Esophagus muscularis mucosa (tissue), 4 donors: Measurements from ENCODE around the gene CLSTN1. TPM values are rescaled to one million over a fixed set of nuclear protein-coding genes. Genes with fewer than 3 reads are reported as not detected.

Experiments
- DNase-seq: peaks from one replicate; pipeline ENCODE4 v3.0.0-alpha.2; 2017; ENCODE audit errors: extremely low spot score
- H3K27ac ChIP-seq, 4 donors: fragments of 200-600 bp; sonication (generic); replicated peaks in 1 of 4; 1 replicate in 3 of 4; 2 replicates in 1 of 4; pipeline ENCODE4 v1.5.1; 2016 to 2019; ENCODE audit warnings: mild to moderate bottlenecking in 1 of 4
- H3K27me3 ChIP-seq, 4 donors: fragments of 200-600 bp; sonication (generic); one replicate each; pipeline versions ENCODE4 v1.5.1 to v1.6.0; 2016 to 2019
- H3K36me3 ChIP-seq, 4 donors: fragments of 200-600 bp; sonication (generic); one replicate each; pipeline ENCODE4 v1.5.1; 2016 to 2019
- H3K4me1 ChIP-seq, 4 donors: fragments of 200-600 bp; sonication (generic); one replicate each; pipeline ENCODE4 v1.5.1; 2016 to 2019
- H3K4me3 ChIP-seq, 4 donors: fragments of 200-600 bp; sonication (generic); 1 replicate in 2 of 4; 2 replicates in 2 of 4; pipeline ENCODE4 v1.5.1; 2016 to 2019; ENCODE audit warnings: mild to moderate bottlenecking in 4 of 4, moderate library complexity in 1 of 4
- H3K9me3 ChIP-seq, 4 donors: fragments of 200-600 bp; sonication (generic); 1 replicate in 3 of 4; 2 replicates in 1 of 4; pipeline ENCODE4 v1.5.1; 2016 to 2019
- CTCF ChIP-seq, 3 experiments: fragments of 200-600 bp in 2 of 3; fragments of 450-650 bp in 1 of 3; sonication (generic) in 2 of 3; IDR thresholded peaks; one replicate each; pipeline ENCODE4 v1.5.1; 2017 to 2019; ENCODE audit warnings: antibody characterized with exemption in 3 of 3, mild to moderate bottlenecking in 2 of 3, moderate library complexity in 1 of 3
- EP300 ChIP-seq: sonication (generic); formaldehyde crosslinking; IDR thresholded peaks from one replicate; pipeline ENCODE4 v1.6.1; 2017; ENCODE audit warnings: antibody characterized with exemption
- POLR2A ChIP-seq: fragments of 450-650 bp; IDR thresholded peaks from one replicate; pipeline ENCODE4 v1.6.1; 2017; ENCODE audit warnings: antibody characterized with exemption, moderate library complexity, mild to moderate bottlenecking, low read depth
- POLR2AphosphoS5 ChIP-seq, 2 donors: sonication (generic); formaldehyde crosslinking; IDR thresholded peaks; one replicate each; pipeline ENCODE4 v1.6.1; 2017; ENCODE audit warnings: antibody characterized with exemption in 2 of 2
- WGBS: methylation state at CpG from one replicate; pipeline ENCODE4 v1.1.5; 2018; 5-methylcytosine and 5-hydroxymethylcytosine counted together
- intact Hi-C: fragments of 100-400 bp; cut with DNase I; formaldehyde crosslinking; loops from one replicate; pipeline ENCODE4 v1.15.1; 2023
- total RNA-seq, 4 donors: library from RNA; depleted of rRNA; stranded (reverse); fragments of >200 nt; gene quantifications; one replicate each; pipeline versions ENCODE4 v1.1.0 to v1.2.1, GENCODE V29; 2016

The CLSTN1 gene
- total RNA-seq, 4 donors from 2014 or later, result 47.1 to 109 (median 72.3) TPM

GRCh38 chr1:9737671-9738070 is 86.1 kb downstream of the CLSTN1 start:
- WGBS, result 80% methylated on average over 10 of the region's 10 CpGs
- peaks cover 84 to 100% (median 98%) of the 10 kb centered on the region in 4 donors for H3K36me3 ChIP-seq
- TF ChIP-seq CTCF (IDR thresholded peaks at IDR 0.05), result no peak
- H3K9me3 ChIP-seq, result no peaks in the 10 kb centered on the region
- no peak overlapping the region for H3K4me3 ChIP-seq
- H3K27me3 ChIP-seq, result no peaks in the 10 kb centered on the region
- H3K4me1 ChIP-seq, result no peaks in the 10 kb centered on the region
- no peak for DNase-seq
- no peak overlapping the region for H3K27ac ChIP-seq
- intact Hi-C loops, result no loop called here

- H3K27ac ChIP-seq, result no peak overlapping the region
- DNase-seq, result no peak
- peaks cover 86 to 100% (median 98%) of the 10 kb centered on the region in 4 donors for H3K36me3 ChIP-seq
- 81% methylated on average over 9 of the region's 9 CpGs for WGBS
- H3K4me1 ChIP-seq, result no peaks in the 10 kb centered on the region
- H3K27me3 ChIP-seq, result no peaks in the 10 kb centered on the region
- TF ChIP-seq CTCF (IDR thresholded peaks at IDR 0.05) (no peak), POLR2A (no peak)
- intact Hi-C loops, result no loop called here
- no peaks in the 10 kb centered on the region for H3K9me3 ChIP-seq
- H3K4me3 ChIP-seq, result no peak overlapping the region
These were observed 86.7 kb downstream of the CLSTN1 start for GRCh38 chr1:9737057-9737456.

- no peak overlapping the region for H3K27ac ChIP-seq
- TF ChIP-seq POLR2A (no peak), POLR2AphosphoS5 (IDR thresholded peaks at IDR 0.05) (no peak), EP300 (no peak), CTCF (IDR thresholded peaks at IDR 0.05) (no peak)
- H3K36me3 ChIP-seq, result peaks cover 86 to 100% (median 98%) of the 10 kb centered on the region in 4 donors
- H3K27me3 ChIP-seq, result no peaks in the 10 kb centered on the region
- 81% methylated on average over 4 of the region's 5 CpGs for WGBS
- no peak overlapping the region for H3K4me3 ChIP-seq
- no peak for DNase-seq
- intact Hi-C loops, result no loop called here
- H3K9me3 ChIP-seq, result no peaks in the 10 kb centered on the region
- H3K4me1 ChIP-seq, result no peaks in the 10 kb centered on the region
These were observed 87.5 kb downstream of the CLSTN1 start for GRCh38 chr1:9736241-9736640.

- no peak for DNase-seq
- Histone ChIP-seq H3K4me3 (no peak overlapping the region), H3K36me3 (peaks cover 86 to 100% (median 98%) of the 10 kb centered on the region in 4 donors), H3K4me1 (no peaks in the 10 kb centered on the region), H3K27me3 (no peaks in the 10 kb centered on the region), H3K9me3 (no peaks in the 10 kb centered on the region), H3K27ac (no peak overlapping the region)
- TF ChIP-seq EP300 (no peak), CTCF (IDR thresholded peaks at IDR 0.05) (no peak), POLR2AphosphoS5 (IDR thresholded peaks at IDR 0.05) (no peak), POLR2A (no peak)
- intact Hi-C loops, result no loop called here
- WGBS, result 94% methylated on average over 19 of the region's 19 CpGs
These were observed 88.0 kb downstream of the CLSTN1 start for GRCh38 chr1:9735800-9736199.

- 94% methylated on average over 14 of the region's 14 CpGs for WGBS
- H3K27ac ChIP-seq, result no peak overlapping the region
- TF ChIP-seq POLR2AphosphoS5 (IDR thresholded peaks at IDR 0.05) (no peak), CTCF (IDR thresholded peaks at IDR 0.05) (no peak), EP300 (no peak)
- H3K27me3 ChIP-seq, result no peaks in the 10 kb centered on the region
- no peaks in the 10 kb centered on the region for H3K9me3 ChIP-seq
- no peak for DNase-seq
- H3K4me3 ChIP-seq, result no peak overlapping the region
- H3K36me3 ChIP-seq, result peaks cover 89 to 100% (median 100%) of the 10 kb centered on the region in 4 donors
- H3K4me1 ChIP-seq, result no peaks in the 10 kb centered on the region
- intact Hi-C loops, result no loop called here
These were observed 90.5 kb downstream of the CLSTN1 start for GRCh38 chr1:9733160-9733789.
